ENCODE data around the gene ZNF526.

The ZNF526 gene

DNA sequence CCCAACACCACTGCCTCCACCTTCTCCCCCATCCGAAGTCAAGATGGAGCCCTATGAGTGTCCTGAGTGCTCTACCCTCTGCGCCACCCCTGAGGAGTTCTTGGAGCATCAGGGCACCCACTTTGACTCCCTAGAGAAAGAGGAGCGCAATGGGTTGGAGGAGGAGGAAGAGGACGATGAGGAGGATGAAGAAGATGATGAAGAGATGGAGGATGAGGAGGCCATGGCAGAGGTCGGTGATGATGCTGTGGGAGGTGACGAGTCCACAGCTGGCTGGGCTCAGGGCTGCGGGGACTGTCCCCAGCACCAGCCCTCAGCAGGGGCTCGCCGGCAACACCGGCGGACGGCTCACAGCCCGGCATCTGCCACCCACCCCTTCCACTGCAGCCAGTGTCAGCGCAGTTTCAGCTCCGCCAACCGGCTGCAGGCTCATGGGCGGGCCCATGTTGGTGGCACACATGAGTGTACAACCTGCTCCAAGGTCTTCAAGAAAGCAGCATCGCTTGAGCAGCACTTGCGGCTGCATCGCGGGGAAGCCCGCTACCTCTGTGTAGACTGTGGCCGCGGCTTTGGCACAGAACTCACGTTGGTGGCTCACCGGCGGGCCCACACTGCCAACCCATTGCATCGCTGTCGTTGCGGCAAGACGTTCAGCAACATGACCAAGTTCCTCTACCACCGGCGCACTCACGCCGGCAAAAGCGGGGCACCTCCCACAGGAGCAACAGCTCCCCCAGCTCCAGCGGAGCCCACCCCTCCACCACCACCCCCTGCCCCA is 5.0 kb downstream of the ZNF526 start:
- DNase-seq (ENCODE audit: low spot score): no peak

DNA sequence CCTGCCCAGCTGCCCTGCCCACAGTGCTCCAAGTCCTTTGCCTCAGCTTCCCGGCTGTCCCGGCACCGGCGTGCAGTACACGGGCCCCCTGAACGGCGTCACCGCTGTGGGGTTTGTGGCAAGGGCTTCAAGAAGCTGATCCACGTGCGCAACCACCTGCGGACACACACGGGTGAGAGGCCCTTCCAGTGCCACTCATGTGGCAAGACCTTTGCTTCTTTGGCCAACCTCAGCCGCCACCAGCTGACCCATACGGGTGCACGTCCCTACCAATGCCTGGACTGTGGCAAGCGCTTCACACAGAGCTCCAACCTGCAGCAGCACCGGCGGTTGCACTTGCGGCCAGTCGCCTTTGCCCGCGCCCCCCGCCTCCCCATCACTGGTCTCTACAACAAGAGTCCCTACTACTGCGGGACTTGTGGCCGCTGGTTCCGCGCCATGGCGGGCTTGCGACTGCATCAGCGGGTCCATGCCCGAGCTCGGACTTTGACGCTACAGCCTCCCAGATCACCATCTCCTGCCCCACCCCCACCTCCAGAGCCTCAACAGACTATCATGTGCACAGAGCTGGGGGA is 5.7 kb downstream of the ZNF526 start:
- no peak for DNase-seq (ENCODE audit: low spot score)

DNA sequence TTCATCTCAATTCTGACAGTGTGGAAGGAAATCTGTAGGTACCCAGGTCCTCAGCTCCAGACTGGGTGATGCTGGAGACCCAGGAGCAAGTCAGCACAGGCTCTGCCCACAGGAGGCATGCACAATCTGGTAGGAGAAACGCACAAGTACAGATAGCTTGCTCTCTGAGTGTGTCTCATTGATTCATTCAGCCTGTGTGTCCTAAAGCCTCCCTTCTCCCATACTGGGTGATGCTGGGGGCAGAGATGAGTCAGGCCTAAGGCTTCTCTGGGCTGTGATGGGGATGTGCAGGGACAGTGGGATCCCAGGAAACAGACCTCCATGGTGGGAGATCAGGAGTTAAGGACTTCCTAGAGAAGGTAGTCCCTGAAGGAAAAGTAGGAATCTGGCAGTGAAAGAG is 6.8 kb downstream of the ZNF526 start:
- peak; percentile 61 for DNase-seq (ENCODE audit: low spot score)

DNA sequence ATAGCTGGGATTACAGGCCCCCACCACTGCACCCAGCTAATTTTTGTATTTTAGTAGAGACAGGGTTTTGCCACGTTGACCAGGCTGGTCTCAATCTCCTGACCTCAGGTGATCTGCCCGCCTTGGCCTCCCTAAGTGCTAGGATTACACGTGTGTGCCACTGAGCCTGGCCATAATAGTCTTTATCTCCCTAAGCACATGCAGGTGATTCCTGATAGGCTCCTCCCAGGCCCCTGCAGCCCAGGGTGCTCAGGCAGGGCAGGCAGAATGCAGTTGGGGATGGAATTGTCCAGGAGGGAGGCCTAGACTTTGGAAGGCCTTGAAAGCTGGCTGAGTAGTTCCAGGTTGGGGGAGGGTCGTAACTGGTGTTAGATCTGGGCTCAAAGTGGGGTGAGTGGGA is 8.5 kb downstream of the ZNF526 start:
- no peak for DNase-seq (ENCODE audit: low spot score)

DNA sequence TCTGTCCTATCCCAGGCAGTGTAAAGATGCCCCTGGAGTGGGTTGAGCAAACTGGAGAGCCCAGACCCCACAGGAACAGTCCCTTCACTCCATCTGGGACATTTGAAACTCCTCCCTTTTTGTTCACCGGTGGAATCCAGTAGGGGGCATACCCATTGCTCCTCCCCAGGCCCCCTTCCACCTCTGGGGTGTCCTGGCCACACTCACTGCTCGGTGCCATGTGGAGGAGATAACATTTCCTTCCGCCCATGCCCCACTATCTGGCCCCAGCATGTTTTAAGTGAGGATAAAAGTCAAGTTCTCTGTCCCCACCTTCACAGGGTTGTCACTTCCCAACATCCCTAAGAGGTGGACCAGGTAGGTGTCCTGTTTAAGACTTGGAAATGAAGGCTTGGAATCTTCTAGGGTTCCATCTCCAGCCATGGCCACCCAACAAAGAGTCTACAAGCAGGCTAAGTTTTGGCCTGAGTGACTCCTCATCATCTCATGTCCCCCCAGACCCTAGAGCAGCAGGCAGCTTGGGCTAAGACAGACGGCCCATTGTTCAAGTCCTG is 9.3 kb downstream of the ZNF526 start:
- no peak for DNase-seq (ENCODE audit: low spot score)

DNA sequence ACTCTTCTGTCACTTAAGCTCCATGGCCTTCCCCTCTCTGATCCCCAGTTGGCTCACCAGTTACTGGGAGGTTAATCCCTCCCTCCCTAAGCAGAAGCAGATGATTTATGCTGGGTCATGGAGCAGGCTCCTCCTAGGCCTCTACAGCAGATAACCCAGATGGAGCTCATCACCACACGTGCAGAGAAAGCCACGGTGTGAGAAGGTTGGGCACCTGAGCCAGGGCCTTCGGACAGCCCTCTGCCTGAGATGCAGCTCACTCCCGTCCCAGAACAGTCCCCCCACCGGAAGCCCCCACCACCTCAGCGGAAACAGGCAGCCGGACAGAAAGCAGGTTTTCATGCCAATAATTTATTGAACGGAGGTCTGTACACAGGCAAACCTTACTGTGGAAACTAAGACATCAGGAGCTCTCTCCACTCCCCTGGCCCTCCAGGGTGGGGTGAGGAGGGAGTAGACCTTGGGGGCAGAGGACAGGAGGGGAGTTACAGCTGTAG is 9.8 kb downstream of the ZNF526 start:
- DNase-seq (ENCODE audit: low spot score): peak; percentile 48

DNA sequence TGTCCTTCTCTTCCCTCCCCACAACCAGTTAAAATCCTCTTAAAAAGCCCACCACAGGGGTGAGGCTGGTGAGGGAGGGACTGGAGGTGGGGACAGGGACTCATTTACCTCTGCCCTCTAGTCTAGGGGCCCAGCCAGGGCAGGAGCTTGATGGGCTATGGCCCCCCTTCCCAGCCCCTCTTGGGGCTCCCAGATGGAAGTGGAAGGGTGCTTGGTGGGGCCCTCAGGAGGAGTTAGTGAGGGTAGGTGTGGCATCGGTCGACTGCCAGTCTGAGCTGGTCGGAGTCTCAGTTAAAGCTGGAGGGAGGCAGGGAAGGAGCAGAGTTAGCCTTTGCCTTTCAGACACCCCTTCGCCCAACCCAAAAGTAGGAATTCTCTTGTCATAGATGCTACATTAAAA is 10.5 kb downstream of the ZNF526 start:
- no peak for DNase-seq (ENCODE audit: low spot score)

DNA sequence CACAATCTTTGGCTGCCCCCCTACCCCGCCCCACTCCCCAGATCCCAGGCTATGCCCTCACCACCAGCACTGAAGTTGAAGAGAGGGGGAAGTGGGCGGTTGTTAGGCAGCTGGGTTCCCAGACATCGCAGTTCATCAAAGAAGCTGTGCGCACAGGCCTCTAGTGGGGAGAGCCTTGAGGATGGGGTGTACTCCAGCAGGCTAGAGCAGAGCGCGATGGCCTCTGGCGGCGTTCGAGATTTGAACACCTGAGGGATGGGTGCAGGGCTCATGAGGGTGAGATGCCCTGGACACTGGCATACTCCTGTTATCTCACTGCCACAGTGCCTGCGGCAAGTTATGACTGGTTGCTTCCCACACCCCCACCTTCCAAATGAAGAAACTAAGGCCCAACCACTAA is 12.3 kb downstream of the ZNF526 start:
- no peak for DNase-seq (ENCODE audit: low spot score)

DNA sequence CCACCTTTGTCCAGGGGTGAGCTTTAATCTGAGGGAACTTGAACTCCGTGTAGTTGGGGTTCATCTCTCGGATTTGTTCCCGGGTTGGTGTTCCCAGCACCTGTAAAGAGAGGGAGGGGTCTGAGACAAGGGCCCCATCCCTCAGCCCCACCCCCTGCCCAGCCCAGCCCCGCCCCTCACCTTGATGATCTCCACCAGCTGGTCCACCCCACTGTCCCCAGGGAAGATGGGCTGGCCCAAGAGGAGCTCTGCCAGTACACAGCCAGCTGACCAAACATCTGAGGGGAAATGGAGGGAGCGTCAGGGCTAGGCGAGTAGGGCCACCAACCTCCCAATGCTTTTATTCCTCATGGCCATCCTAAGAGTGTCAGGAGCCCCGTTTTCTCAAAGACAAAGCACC is 13.0 kb downstream of the ZNF526 start:
- DNase-seq (ENCODE audit: low spot score): no peak

DNA sequence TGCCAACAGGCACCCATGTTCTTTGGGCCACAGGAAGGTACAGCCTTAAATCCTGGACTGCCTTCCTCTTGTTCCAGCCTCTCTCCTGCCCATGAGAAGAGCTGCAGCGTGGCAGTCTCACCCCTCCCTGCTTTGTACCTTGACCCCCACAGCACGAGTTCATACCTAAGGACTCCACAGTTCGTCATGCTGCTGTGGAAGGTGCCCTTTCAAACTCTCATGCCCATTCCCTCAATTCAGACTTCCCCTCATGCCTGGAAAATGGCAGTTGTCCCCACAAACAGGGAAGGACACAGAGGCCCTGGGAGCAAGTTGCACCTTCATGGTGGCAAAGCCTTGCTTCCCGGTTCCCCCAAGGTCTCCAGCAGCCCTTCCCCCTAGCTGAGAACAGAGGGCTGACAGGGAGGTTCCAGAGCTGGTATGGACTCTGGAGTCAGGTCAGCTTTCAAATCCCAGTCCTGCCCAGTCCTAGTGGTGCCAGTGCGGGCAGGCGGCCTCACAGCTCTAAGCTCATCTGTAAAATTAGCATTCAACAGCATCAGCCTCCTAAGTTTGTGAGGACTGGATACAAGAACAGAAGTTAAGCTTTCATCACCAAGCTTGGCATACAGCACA is 13.7 kb downstream of the ZNF526 start:
- DNase-seq (ENCODE audit: low spot score): no peak

DNA sequence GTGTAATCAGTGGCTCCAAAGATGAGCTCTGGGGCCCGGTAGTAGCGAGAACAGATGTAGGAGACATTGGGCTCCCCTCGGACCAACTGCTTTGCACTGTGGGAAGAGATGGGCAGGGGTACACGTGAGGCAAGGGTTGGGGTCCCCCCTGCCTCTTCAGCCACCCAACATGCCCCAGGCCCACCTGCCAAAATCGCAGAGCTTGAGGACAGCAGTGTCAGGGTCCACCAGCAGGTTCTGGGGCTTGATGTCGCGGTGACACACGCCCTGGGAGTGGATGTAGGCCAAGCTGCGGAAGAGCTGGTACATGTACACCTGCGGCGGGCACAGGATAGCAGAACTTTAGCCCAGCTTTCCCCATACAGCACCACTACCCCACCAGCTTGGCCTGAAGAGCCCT is 14.3 kb downstream of the ZNF526 start:
- no peak for DNase-seq (ENCODE audit: low spot score)

DNA sequence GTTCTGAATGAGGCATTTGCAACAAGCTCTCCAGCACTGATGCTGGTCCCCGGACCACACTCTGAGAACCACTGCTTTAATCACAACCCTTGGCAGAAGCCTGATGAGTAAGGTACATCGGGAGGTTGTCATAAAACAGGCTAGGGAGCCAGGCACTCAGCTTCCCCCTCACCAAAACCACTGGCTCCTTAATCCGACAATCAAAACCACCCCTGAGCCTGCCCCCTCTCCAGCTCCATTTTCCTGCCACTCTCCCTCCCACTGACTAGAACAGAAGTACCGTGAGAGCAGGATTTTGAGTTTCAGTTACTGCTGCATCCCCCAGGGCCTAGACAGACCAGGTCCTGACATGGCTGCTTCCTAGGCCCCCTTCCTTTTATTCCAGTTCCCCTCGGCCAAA is 15.1 kb downstream of the ZNF526 start:
- no peak for DNase-seq (ENCODE audit: low spot score)

DNA sequence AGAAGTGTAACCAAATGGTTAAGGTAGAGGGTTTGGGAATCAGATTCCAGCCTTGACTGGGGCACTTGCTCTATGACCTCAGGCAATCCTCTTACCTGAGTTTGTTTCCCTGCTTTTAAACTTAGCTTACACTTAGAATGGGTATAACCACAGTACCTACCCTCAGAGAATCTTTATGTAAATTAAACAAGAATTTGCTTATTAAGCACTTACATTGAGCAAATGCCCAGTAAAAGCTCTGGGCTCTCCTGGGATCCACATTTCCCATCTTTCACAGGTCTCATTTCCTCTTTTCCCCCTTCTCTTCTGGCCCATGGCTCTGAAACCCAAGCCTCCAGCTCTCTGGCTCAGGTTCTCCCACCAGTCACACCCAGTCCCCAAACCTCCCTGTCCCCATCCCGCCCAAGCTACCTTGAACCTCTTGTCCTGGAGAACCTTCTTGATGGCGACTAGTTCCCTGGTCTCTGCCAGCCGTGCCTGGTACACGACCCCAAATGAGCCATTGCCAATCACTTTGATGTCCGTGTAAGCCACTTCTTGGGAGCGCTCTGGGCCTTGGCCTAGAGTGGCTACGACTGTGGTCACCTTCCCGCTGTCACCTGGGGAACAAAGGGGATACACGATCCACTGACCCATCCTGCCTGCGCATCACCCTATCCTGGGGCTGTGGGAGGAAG is 19.6 kb downstream of the ZNF526 start:
- no peak for DNase-seq (ENCODE audit: low spot score)

DNA sequence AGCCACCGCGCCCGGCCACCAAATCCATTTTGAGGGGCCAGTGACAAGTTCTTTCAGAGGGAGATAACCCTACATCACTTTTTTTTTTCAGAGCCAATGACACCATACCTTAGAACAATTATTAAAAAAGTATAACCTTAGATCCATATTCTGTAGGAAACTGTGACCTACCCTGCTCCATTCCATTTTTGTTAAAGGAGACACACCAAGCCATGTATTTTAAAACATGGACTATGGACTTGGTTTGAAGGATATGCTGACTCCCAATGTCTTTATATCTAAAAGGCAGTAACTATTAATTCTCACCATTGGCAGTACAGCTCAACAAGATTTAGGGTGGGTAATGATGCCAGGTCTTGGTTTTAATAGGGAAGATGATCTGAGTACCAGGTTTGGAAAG is 21.2 kb downstream of the ZNF526 start:
- no peak for DNase-seq (ENCODE audit: low spot score)

DNA sequence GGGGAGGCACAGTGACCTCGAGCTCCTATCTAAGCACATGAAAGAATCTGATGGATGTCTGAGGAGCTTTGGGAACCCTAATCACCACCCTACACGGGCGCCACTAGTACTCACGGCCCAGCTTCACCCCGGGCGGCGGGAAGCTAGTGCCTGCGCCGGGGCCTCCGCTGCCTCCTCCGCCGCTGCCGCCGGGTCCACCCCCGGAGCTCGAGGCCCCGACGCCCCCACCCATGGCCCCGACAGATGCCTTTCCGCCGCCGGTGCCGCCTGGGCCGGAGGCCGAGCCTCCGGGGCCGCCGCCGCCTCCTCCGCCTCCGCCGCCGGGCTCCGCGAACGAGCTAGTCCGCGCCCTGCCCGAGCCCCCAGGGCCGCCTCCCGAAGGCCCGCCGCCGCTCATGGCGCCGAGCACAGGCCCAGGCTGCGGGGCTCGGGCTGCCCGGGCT is 22.0 kb downstream of the ZNF526 start:
- no peak for DNase-seq (ENCODE audit: low spot score)

DNA sequence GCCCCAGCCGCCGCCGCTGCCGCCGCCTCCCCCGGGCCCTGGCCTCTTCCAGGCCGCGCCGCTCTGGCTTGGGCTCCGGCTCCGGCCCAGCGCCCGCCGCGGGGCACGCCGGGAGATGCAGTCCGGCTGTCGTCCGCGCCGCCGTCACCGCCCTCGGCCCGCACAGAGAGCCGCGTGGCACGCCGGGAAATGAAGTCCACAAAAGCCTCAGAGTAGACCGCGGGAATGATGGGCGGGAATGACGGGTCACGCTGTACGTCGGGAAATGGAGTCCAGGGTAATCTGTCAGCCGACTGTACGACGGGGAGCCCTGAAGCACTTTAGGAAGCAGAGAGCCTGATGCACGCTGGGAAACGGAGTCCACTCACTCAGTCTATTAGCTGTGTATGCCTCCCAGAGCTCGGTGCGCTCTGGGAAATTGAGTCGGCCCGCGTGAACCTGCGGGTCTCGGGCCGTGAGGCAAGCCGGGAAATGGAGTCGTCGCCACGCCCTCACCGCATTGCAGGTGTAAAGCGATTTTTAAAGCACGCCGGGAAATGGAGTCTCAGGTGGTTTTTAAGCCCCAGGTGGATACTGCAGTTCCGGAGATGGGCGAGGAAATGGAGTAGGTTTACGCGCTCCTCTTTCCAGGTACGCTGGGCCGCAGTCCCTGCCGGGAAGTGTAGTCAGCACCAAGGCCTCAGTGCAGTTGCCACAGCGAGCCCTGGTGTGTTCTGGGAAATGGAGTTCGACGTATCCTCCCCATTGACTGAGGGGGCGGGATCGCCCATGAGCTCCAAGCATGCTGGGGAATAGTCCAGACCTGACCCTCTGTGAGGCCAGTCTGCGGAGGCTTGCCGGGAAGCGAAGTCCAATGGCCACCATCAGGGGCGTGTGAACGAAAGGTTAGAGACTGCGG is 22.6 kb downstream of the ZNF526 start, which contains the start of gene GSK3A:
GSK3A (minus strand) TSS at position 91 of the 898 bp plus-strand sequence. CDS start 137 bp downstream, outside the sequence.
- DNase-seq (ENCODE audit: low spot score): peak; percentile 94

DNA sequence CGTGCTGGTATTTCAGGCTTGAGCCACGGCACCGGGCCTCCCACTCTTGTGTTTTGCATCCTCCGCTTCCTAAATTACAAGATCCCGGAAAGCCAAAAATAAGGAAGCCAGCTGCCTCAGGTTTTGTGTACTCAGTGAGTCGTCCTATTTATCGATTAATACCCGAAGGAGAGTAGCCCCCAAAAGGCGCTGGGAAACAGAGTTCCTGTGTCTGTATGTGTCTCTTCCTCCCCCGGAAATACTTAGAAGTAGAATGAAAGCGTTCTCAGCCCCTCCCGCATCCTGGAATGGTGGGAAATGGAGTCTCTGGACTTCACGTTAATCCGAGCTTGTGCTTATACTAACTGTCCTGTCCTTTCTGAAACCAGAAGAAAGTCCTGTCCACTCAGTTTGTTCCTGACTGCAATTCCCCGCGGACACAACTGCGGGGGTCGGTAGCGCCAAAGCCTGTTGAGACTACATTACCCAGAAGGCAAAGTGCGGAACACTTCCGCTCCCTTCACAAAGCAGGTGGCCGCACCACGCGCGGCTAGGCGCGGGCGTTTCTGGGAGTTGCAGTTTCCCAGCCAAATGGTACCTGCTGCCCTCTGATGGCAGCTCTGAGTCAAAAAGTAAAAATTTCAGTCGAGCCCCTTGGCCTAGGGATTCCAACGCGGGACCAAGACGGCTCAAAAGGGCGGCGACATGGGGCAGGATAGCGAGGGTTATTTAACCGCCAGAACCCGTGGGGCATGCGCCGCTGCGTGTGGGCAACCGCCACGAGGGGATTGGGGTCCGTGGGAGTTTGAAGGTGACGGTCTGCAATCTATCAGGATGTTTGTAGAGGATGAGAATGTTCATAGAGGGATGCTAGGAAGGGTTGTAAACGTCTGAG is 24.5 kb downstream of the ZNF526 start:
- peak; percentile 88 for DNase-seq (ENCODE audit: low spot score)

DNA sequence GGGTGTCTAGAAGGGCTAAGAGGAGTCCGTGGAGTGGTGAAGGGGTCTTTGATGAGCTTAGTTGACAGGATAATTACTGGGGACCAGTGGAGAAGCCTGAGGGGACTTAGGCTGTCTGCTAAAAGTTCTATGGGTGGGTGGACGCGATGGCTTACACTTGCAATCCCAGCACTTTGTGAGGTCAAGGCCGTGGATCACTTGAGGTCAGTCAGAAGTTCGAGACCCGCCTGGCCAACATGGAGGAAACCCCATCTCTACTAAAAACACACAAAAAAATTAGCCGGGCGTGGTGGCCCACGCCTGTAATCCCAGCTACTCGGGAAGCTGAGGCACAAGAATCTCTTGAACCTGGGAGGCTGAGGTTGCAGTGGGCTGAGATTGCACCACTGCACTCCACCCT is 25.1 kb downstream of the ZNF526 start:
- DNase-seq (ENCODE audit: low spot score): no peak

DNA sequence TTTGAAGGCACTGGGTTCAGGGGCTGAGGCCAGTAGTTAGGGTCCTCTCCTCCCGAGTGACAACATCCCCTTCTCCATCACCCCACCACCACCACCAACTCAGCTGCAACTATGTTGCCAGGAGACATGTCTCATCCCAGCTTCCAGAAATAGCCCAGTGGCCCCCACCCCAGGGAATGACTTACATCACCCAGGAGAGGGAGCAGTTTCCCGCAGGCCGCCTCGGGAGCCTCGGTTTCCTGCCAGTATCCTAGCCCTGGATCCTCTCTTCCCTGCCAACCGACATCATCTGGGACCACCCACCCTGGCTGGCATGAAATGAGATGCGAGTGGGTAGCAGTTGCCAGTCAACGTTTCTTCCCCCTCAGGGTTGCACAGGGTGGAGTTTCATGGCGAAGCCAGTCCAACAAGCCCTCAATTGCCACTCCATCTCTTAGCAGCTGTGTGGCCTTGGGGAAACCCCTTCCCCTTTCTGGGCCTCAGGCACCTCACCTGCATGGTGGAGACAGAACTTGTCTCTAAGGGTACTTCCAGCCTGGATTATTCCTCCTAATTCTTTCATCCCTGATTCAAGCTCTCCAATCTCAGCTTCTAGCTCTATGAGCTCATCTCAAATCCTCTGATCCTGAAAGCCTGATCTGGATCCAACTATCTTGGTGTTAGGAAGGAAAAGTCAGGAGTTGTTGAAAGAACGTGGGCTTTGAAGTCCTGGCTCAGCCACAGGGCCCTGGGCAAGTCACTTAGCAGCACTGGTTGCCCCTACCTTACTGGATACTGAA is 26.2 kb downstream of the ZNF526 start:
- DNase-seq (ENCODE audit: low spot score): peak; percentile 88
